ENCODE data around the gene KIF26B. TPM values are rescaled to one million over a fixed set of nuclear protein-coding genes. Genes with fewer than 3 reads are reported as not detected.
A peak's percentile ranks its signal among the peaks of the same experiment; 100 is the strongest.

Gene KIF26B
- total RNA-seq, 1 experiment from 2014 or later = 1.7 TPM

- no peak overlapping the region for H3K4me3 ChIP-seq (ENCODE audit: insufficient read depth, low read depth, low read length)
- H3K27me3 ChIP-seq (ENCODE audit: control insufficient read depth, insufficient read depth, low read length) = no peaks in the 10 kb centered on the region
- no peak for DNase-seq
- no peaks in the 10 kb centered on the region for H3K36me3 ChIP-seq (replicated peaks; ENCODE audit: control insufficient read depth, insufficient read depth, low read length)
Measured at GRCh38 chr1:245538671-245539070, 383.9 kb downstream of the KIF26B start.

GRCh38 chr1:245541369-245541768 is 386.6 kb downstream of the KIF26B start:
- H3K36me3 ChIP-seq (replicated peaks; ENCODE audit: control insufficient read depth, insufficient read depth, low read length) = no peaks in the 10 kb centered on the region
- no peak overlapping the region for H3K4me3 ChIP-seq (ENCODE audit: insufficient read depth, low read depth, low read length)
- H3K27me3 ChIP-seq (ENCODE audit: control insufficient read depth, insufficient read depth, low read length) = no peaks in the 10 kb centered on the region
- no peak for DNase-seq

GRCh38 chr1:245542365-245542764 is 387.6 kb downstream of the KIF26B start:
- no peak for DNase-seq
- Histone ChIP-seq H3K4me3 (ENCODE audit: insufficient read depth, low read depth, low read length) (no peak overlapping the region), H3K27me3 (ENCODE audit: control insufficient read depth, insufficient read depth, low read length) (no peaks in the 10 kb centered on the region), H3K36me3 (replicated peaks; ENCODE audit: control insufficient read depth, insufficient read depth, low read length) (no peaks in the 10 kb centered on the region)

- Histone ChIP-seq H3K27me3 (ENCODE audit: control insufficient read depth, insufficient read depth, low read length) (no peaks in the 10 kb centered on the region), H3K4me3 (ENCODE audit: insufficient read depth, low read depth, low read length) (no peak overlapping the region), H3K36me3 (replicated peaks; ENCODE audit: control insufficient read depth, insufficient read depth, low read length) (no peaks in the 10 kb centered on the region; the same call in 1 of the 2 replicates)
- no peak for DNase-seq
Measured at GRCh38 chr1:245544236-245544635, 389.5 kb downstream of the KIF26B start.

- no peak for DNase-seq
- Histone ChIP-seq H3K27me3 (ENCODE audit: control insufficient read depth, insufficient read depth, low read length) (no peaks in the 10 kb centered on the region), H3K36me3 (replicated peaks; ENCODE audit: control insufficient read depth, insufficient read depth, low read length) (no peaks in the 10 kb centered on the region; the same call in 1 of the 2 replicates), H3K4me3 (ENCODE audit: insufficient read depth, low read depth, low read length) (no peak overlapping the region)
Measured at GRCh38 chr1:245546875-245547274, 392.1 kb downstream of the KIF26B start.

GRCh38 chr1:245549996-245550719 is 395.4 kb downstream of the KIF26B start:
- no peaks in the 10 kb centered on the region; the same call in 1 of the 2 replicates for H3K36me3 ChIP-seq (replicated peaks; ENCODE audit: control insufficient read depth, insufficient read depth, low read length)
- H3K27me3 ChIP-seq (ENCODE audit: control insufficient read depth, insufficient read depth, low read length) = no peaks in the 10 kb centered on the region
- H3K4me3 ChIP-seq (ENCODE audit: insufficient read depth, low read depth, low read length) = no peak overlapping the region
- peak; percentile 55 for DNase-seq

- Histone ChIP-seq H3K4me3 (ENCODE audit: insufficient read depth, low read depth, low read length) (no peak overlapping the region), H3K36me3 (replicated peaks; ENCODE audit: control insufficient read depth, insufficient read depth, low read length) (no peaks in the 10 kb centered on the region; the same call in 1 of the 2 replicates), H3K27me3 (ENCODE audit: control insufficient read depth, insufficient read depth, low read length) (no peaks in the 10 kb centered on the region)
- no peak for DNase-seq
Measured at GRCh38 chr1:245550720-245551043, 395.9 kb downstream of the KIF26B start.

- DNase-seq = no peak
- H3K4me3 ChIP-seq (ENCODE audit: insufficient read depth, low read depth, low read length) = no peak overlapping the region
- H3K36me3 ChIP-seq (replicated peaks; ENCODE audit: control insufficient read depth, insufficient read depth, low read length) = no peaks in the 10 kb centered on the region; the same call in 1 of the 2 replicates
- H3K27me3 ChIP-seq (ENCODE audit: control insufficient read depth, insufficient read depth, low read length) = no peaks in the 10 kb centered on the region; the same call in 1 of the 2 replicates
Measured at GRCh38 chr1:245551536-245551935, 396.8 kb downstream of the KIF26B start.

- Histone ChIP-seq H3K27me3 (ENCODE audit: control insufficient read depth, insufficient read depth, low read length) (no peaks in the 10 kb centered on the region; the same call in 1 of the 2 replicates), H3K4me3 (ENCODE audit: insufficient read depth, low read depth, low read length) (no peak overlapping the region), H3K36me3 (replicated peaks; ENCODE audit: control insufficient read depth, insufficient read depth, low read length) (no peaks in the 10 kb centered on the region; the same call in 1 of the 2 replicates)
- DNase-seq = no peak
Measured at GRCh38 chr1:245552331-245552730, 397.5 kb downstream of the KIF26B start.

GRCh38 chr1:245556057-245556456 is 401.3 kb downstream of the KIF26B start:
- Histone ChIP-seq H3K4me3 (ENCODE audit: insufficient read depth, low read depth, low read length) (no peak overlapping the region), H3K27me3 (ENCODE audit: control insufficient read depth, insufficient read depth, low read length) (no peaks in the 10 kb centered on the region; the same call in 1 of the 2 replicates), H3K36me3 (replicated peaks; ENCODE audit: control insufficient read depth, insufficient read depth, low read length) (no peaks in the 10 kb centered on the region)
- DNase-seq = no peak

GRCh38 chr1:245558069-245558468 is 403.3 kb downstream of the KIF26B start:
- Histone ChIP-seq H3K27me3 (ENCODE audit: control insufficient read depth, insufficient read depth, low read length) (no peaks in the 10 kb centered on the region; the same call in 1 of the 2 replicates), H3K4me3 (ENCODE audit: insufficient read depth, low read depth, low read length) (no peak overlapping the region)

GRCh38 chr1:245560316-245560859 is 405.6 kb downstream of the KIF26B start:
- no peak for DNase-seq
- Histone ChIP-seq H3K4me3 (ENCODE audit: insufficient read depth, low read depth, low read length) (no peak overlapping the region), H3K27me3 (ENCODE audit: control insufficient read depth, insufficient read depth, low read length) (no peaks in the 10 kb centered on the region; the same call in 1 of the 2 replicates), H3K36me3 (replicated peaks; ENCODE audit: control insufficient read depth, insufficient read depth, low read length) (no peaks in the 10 kb centered on the region)

More at GRCh38 chr1:245558069-245558468, 403.3 kb downstream of the KIF26B start:
- no peak for DNase-seq
- no peaks in the 10 kb centered on the region for H3K36me3 ChIP-seq (replicated peaks; ENCODE audit: control insufficient read depth, insufficient read depth, low read length)

- no peak overlapping the region for H3K4me3 ChIP-seq (ENCODE audit: insufficient read depth, low read depth, low read length)
Measured at GRCh38 chr1:245561665-245562234, 407.0 kb downstream of the KIF26B start.

GRCh38 chr1:245566134-245566533 is 411.3 kb downstream of the KIF26B start:
- Histone ChIP-seq H3K27me3 (ENCODE audit: control insufficient read depth, insufficient read depth, low read length) (no peaks in the 10 kb centered on the region), H3K4me3 (ENCODE audit: insufficient read depth, low read depth, low read length) (no peak overlapping the region), H3K36me3 (replicated peaks; ENCODE audit: control insufficient read depth, insufficient read depth, low read length) (no peaks in the 10 kb centered on the region)
- no peak for DNase-seq

More at GRCh38 chr1:245561665-245562234, 407.0 kb downstream of the KIF26B start:
- H3K27me3 ChIP-seq (ENCODE audit: control insufficient read depth, insufficient read depth, low read length) = no peaks in the 10 kb centered on the region
- no peak for DNase-seq
- no peaks in the 10 kb centered on the region for H3K36me3 ChIP-seq (replicated peaks; ENCODE audit: control insufficient read depth, insufficient read depth, low read length)

GRCh38 chr1:245566952-245567351 is 412.2 kb downstream of the KIF26B start:
- Histone ChIP-seq H3K36me3 (replicated peaks; ENCODE audit: control insufficient read depth, insufficient read depth, low read length) (no peaks in the 10 kb centered on the region), H3K27me3 (ENCODE audit: control insufficient read depth, insufficient read depth, low read length) (no peaks in the 10 kb centered on the region), H3K4me3 (ENCODE audit: insufficient read depth, low read depth, low read length) (no peak overlapping the region)
- no peak for DNase-seq
